HT1080 (cell line): Measurements from ENCODE around the gene KIF13A. TPM values are rescaled to one million over a fixed set of nuclear protein-coding genes. Genes with fewer than 3 reads are reported as not detected.
A peak's percentile ranks its signal among the peaks of the same experiment; 100 is the strongest.

Source experiments
- DNase-seq: peaks from one replicate; pipeline ENCODE4 v3.0.0-alpha.2; 2015; ENCODE audit warnings: low read depth
- total RNA-seq: library from RNA; depleted of rRNA; stranded (reverse); fragments of >200 nt; shearing (Covaris generic); gene quantifications from 2 replicates; pipeline ENCODE4 v1.2.3, GENCODE V29; 2014

KIF13A gene
- total RNA-seq, 1 experiment from 2014 or later: 26.1 TPM

DNA sequence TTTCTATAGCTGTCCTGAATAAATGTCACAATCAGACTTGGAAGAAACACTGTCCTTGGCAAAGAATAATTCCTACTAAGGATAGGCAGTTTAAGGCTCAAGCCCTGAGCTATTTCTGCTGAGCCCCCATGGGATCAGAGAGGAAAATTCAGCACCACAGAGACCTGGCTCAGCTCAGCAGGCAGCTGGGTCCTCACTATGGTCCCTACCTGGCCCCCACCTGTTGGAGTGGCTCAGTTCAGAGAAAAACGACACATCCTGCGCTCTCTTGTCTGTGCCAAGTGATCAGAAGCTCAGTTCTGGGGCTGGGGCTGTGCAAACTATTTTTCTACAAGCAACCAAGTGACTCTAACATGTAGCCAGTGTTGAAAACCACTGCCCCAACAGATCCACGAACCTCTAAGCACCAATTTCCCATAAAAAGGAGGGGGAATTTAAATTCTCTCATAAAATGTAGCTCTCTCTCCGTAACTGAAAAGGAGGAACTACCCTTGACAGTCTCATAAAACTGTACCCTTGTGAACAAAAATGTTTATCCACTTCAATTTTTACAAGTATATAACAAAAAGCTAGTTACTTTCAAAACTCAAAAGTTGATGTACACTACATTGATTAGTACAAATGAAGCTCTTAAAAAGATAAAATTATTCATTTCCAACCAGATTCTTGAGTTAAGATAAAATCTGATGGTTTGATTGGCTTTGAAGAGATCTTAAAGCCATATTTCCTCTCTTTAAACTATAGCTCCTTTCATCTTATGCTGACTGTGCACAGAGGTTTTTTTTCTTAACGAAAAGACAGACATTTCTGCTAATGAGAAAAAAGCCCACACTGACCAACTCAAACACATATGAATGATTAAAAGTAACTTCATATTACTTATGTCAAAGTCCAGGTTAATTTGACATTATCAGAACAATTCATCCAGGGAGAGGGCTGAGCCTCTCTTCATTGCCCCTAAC lies 52.0 kb downstream of the KIF13A start:
- DNase-seq: no peak

DNA sequence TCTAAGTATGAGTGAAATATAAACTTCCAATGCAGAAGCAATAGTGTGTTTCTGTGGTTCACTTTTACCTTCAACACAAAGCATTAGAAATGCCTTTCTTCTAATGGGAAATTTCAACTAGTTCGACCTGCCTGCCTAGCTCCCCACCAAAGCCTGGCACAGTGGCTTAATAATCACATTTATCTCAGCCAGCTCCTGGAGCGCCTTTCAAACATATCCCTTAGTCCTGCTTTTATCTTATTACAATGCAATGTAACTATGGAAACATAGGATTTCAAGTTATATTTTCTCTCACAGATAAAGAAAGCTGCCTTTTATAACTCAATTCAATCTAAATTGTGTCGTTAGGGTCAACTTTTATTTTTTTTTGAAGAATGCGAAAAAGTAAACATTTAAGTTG lies 53.7 kb downstream of the KIF13A start:
- no peak for DNase-seq

DNA sequence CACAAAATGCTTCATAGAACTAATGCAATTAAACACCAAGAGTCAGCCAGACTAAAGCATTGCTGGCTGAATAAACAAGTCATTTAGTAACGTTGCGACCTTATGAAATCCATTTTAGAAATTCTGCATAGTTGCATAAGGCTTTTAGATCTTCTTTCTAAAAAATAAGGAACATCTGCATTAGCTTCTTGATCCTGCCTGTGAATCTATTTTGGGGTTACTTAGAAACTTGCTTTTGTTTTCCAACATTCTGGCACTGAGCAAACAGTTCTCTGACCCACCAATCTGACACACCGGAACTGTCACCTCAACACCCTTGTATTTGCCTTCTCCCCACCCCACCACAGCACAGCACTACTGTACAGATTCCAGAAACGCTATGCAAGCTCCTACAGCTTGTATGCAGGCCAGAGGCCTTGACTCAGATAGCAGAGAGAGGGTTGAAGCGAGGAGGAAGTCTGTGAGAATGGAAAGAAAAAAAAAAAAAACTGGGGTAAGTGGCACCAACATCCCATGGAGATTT lies 55.0 kb downstream of the KIF13A start:
- DNase-seq: peak; percentile 72

DNA sequence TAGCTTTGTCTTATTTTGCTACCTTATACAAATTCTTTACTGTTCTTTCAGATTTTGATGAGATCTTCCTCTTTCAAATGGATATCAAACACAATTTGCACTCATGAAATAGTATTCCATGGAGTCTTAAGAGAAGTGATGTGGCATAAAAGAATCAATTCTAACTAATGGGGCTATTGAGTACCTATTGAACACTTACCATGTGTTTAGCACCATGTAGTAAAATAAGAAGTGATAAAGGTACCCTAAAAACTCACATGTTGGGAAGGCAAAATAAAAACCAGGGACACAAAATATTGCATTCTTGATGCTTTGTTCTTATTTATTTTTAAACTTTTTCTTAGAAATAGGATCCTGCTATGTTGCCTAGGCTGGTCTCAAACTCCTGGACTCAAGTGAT lies 56.2 kb downstream of the KIF13A start:
- no peak for DNase-seq

GRCh38 chr6:17930321-17930993 lies 57.0 kb downstream of the KIF13A start:
- no peak for DNase-seq

GRCh38 chr6:17928514-17929430 lies 58.7 kb downstream of the KIF13A start:
- peak; percentile 29 for DNase-seq

- no peak for DNase-seq
Observed at GRCh38 chr6:17927705-17928104, 59.7 kb downstream of the KIF13A start.

- no peak for DNase-seq
Observed at GRCh38 chr6:17923401-17923863, 64.0 kb downstream of the KIF13A start.

DNA sequence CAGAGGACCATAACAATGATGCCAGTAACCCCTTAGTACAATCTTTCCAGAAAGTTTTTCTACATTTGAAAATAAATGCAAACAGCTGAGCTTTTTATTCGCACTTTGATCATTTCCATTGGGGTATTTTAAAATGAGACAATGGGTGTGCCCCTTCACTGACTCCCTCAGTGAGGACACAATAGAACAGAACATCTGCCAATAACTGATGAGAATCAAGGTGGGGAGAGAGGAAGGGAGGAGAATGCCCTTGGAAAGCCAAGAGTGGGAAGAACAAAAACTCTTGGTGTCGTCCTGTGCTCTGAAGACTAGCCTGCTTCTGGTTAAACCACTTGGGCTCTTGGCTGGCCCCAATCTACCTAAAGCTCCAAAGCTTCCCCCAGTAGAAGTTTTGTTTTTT lies 66.0 kb downstream of the KIF13A start:
- DNase-seq: no peak

DNA sequence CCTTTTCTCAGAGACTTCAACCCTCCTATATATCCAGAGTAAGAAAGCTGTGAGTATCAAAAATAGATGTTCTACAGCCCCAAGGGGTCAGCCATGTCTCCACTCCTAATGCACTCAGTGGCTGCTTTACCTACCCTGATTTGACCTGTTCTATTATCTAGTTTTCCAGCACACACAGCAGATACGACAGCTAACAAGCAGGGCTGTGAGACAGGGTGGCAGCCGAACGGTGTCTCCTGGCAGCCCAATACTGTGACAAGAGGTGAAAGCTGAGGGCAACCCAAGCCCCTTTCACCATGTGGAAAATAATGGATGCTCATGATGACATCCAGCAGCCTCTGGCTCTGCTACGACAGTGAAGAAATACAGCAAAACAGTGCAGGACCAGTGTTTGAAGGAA lies 67.9 kb downstream of the KIF13A start:
- DNase-seq: no peak

DNA sequence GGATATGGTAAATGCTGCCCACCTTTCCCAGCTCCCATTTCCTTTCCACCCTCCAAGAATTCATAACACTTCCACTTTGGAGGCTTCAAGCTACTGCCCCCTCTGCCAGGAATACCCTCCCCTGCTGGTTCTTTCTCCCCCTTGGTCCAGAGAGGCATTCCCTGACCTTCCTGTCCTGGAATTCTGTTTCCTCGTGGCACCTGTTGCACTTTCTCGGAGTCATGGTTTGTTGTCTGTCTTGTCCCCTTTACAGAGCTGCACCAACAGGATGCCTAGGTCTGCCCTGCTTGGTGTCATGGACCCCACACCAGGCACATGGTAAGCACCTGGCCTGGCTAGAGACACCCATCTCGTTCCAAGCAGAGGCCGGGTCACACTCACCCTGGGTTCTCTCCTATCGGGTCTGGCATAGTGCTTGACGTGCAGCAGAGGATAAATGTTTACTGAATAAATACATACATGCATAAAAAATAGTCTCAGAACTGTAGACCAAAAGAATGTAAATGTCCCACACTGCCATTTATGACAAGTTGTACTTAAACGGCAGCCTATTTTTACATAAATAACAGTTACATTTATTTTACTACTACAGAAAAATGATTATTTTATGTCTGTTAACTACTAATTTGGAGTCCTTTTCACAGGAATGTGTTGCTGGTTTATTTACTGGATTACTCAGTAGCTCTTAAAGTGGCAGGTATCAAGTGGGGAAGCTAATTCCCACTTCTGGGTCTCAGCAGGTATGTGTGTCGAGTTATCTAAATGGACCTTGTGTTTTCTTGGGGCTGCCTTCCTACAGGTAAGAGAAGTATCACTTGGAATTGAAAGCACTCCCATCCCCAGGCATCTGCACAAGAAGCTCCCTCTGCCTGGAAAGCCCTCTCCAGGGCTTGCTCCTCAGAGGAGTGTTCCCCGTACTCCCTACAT lies 69.3 kb downstream of the KIF13A start:
- DNase-seq: no peak

GRCh38 chr6:17914651-17915050 lies 72.8 kb downstream of the KIF13A start:
- DNase-seq: no peak

- DNase-seq: no peak
Observed at GRCh38 chr6:17912521-17912920, 74.9 kb downstream of the KIF13A start.

DNA sequence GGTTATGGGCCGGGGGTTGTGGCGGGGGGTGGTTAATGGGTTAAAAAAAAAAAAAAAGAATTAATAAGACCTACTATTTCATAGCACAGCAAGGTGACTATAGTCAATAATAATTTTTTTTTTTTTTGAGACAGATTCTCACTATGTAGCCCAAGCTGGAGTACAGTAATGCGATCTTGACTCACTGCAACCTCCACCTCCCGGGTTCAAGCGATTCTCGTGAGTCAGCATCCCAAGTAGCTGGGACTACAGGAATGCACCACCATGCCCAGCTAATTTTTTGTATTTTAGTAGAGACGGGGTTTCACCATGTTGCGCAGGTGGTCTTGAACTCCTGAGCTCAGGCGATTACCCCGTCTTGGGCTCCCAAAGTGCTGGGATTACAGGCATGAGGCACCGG lies 75.8 kb downstream of the KIF13A start:
- DNase-seq: peak; percentile 37

GRCh38 chr6:17910189-17910588 lies 77.2 kb downstream of the KIF13A start:
- no peak for DNase-seq

DNA sequence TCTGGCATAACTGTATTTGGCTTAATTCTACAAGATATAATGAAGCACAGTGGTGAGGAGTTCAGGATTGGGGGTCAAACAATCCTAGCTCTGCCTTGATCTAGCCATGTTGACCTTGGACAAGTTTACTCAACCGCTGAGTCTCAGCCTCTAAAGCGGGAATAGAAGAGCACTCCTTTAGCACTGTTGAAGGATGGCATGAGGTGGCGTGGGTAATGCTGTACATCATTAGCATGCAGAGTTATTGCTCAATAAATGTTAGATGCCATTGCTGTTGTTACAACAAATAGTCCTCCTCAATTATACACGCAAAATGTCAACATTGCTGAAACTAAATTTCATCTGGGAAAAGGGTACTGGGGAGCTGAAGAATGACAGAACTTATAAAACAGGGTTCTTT lies 78.6 kb downstream of the KIF13A start:
- DNase-seq: no peak

- DNase-seq: peak; percentile 97
Observed at GRCh38 chr6:17907406-17908229, 79.8 kb downstream of the KIF13A start.

DNA sequence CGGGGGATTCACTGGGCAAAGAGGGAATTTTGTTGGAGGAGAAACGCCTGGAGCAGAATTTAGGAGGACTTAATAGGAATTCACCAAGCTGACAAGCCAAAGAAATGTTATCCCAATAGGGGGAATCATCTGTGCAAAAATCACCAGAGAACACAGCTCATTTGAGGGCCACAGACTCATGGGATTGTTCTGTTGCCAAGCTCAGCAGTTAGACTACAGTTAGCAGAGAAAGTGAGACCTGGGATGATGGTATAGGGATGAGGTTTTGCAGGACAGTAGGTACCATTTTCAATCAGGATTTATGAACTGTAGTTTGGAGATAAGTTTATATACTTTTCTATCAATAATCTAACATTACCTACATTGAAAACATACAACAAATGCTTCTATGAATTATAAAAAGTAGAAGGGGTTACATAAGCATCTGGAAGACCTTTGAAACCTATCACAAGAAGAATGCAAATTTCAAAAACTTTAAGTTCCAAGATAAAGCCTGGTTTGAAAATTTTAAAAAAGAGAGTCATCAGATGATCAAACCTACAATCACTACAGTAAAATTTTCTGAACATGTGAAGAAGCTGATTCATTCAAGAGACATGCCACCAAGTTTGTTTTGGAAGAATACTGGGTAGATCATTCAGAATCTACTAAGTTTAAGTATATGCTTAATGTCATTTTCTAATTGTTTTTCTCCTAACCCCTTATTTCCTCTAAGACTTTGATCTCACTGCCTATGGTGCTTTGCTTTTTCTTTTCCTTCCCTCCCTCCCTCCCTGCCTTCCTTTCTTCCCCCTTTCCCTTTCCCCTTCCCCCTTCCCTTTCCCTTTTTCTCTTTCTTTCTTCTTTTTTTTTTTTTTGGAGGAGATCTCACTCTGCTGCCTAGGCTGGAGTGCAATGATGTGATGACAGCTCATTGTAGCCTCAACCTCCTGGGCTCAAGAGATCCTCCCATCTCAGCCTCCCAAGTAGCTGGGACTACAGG lies 81.5 kb downstream of the KIF13A start:
- DNase-seq: peak; percentile 64
